Activated CD4-positive, alpha-beta T cell treated with anti-CD3 and anti-CD28 coated beads, Interleukin-2, amount 50 U/mL, for 24 hours (primary cell): Measurements from ENCODE around the gene OTP.

ENCODE experiments used
- DNase-seq, 2 donors: peaks; one replicate each; pipeline ENCODE4 v3.0.0-alpha.2; 2020; ENCODE audit warnings: low read depth in 1 of 2, low spot score in 1 of 2

The OTP gene

GRCh38 chr5:77637998-77638762, at the start of gene OTP:
Gene OTP (minus strand): TSS chr5:77638713. CDS start chr5:77638549, 164 bp downstream.
- DNase-seq = no peak

- DNase-seq = no peak
Measured at GRCh38 chr5:77683171-77683732, 44.7 kb upstream of the OTP start.

GRCh38 chr5:77670526-77670925, 32.0 kb upstream of the OTP start:
- no peak for DNase-seq

- no peak for DNase-seq
Measured at GRCh38 chr5:77669677-77670076, 31.2 kb upstream of the OTP start.

GRCh38 chr5:77663090-77663863, 24.8 kb upstream of the OTP start:
- DNase-seq = no peak

- DNase-seq = no peak
Measured at GRCh38 chr5:77662635-77663034, 24.1 kb upstream of the OTP start.

GRCh38 chr5:77658662-77659061, 20.1 kb upstream of the OTP start:
- no peak for DNase-seq

- DNase-seq = no peak
Measured at GRCh38 chr5:77651343-77651742, 12.8 kb upstream of the OTP start.

- DNase-seq = no peak
Measured at GRCh38 chr5:77650686-77651085, 12.2 kb upstream of the OTP start.

- DNase-seq = no peak
Measured at GRCh38 chr5:77649776-77650175, 11.3 kb upstream of the OTP start.

GRCh38 chr5:77645995-77646639, 7.6 kb upstream of the OTP start:
- no peak for DNase-seq

GRCh38 chr5:77645158-77645994, 6.9 kb upstream of the OTP start:
- DNase-seq = no peak

- no peak for DNase-seq
Measured at GRCh38 chr5:77644371-77645157, 6.1 kb upstream of the OTP start.

- DNase-seq = no peak
Measured at GRCh38 chr5:77643654-77644370, 5.3 kb upstream of the OTP start.

GRCh38 chr5:77642738-77643653, 4.5 kb upstream of the OTP start:
- no peak for DNase-seq

- DNase-seq = no peak
Measured at GRCh38 chr5:77641963-77642737, 3.6 kb upstream of the OTP start.

GRCh38 chr5:77641397-77641943, 3.0 kb upstream of the OTP start:
- DNase-seq = no peak
